Stimulated activated CD4-positive, alpha-beta T cell treated with anti-CD3 and anti-CD28 coated beads, Interleukin-15, amount 100 ng/mL, for 48 hours (primary cell): ENCODE data around the gene IFNL2.

ENCODE experiments used
- DNase-seq, 2 donors: peaks; one replicate each; pipeline ENCODE4 v3.0.0-alpha.2; 2020; ENCODE audit warnings: low read depth in 2 of 2

IFNL2 gene

GRCh38 chr19:39318071-39318470, 49.9 kb downstream of the IFNL2 start:
- DNase-seq, result no peak

- no peak for DNase-seq
Measured at GRCh38 chr19:39318690-39319089, 50.5 kb downstream of the IFNL2 start.

- DNase-seq, result no peak
Measured at GRCh38 chr19:39319098-39319891, 51.1 kb downstream of the IFNL2 start.
